ENCODE data around the gene FBLN2. TPM values are rescaled to one million over a fixed set of nuclear protein-coding genes. Genes with fewer than 3 reads are reported as not detected.

Gene FBLN2
- polyA plus RNA-seq, 2 of the 4 experiments (the other 2 are of a cell fraction) = 1.1 to 2.7 TPM

GRCh38 chr3:13506680-13507079, 42.2 kb upstream of the FBLN2 start:
- H3K27ac ChIP-seq = 0 out of 6 replicates have a peak overlapping the region, but pooled peaks of 1 of the 2 experiments have one; percentile 17
- TF ChIP-seq FOSB (CRISPR knock-in tag; IDR thresholded peaks at IDR 0.05) (no peak), CTCF (IDR thresholded peaks at IDR 0.05) (no peak), RAD21 (conservative IDR thresholded peaks at IDR 0.05 in 1 of 2, IDR thresholded peaks at IDR 0.05 in 1 of 2) (no peak), CBX8 (IDR thresholded peaks at IDR 0.05) (no peak), RFX5 (IDR thresholded peaks at IDR 0.05) (no peak), FOSL2 (IDR thresholded peaks at IDR 0.05) (no peak), FOSL2 (CRISPR knock-in tag; IDR thresholded peaks at IDR 0.05) (no peak), MAZ (IDR thresholded peaks at IDR 0.05; ENCODE audit: borderline replicate concordance, low read depth, low read length) (no peak), ZFP36 (IDR thresholded peaks at IDR 0.05; ENCODE audit: borderline replicate concordance, partially characterized antibody) (no peak), HOXA7 (CRISPR knock-in tag; IDR thresholded peaks at IDR 0.05) (no peak), HEYL (CRISPR knock-in tag; IDR thresholded peaks at IDR 0.05) (no peak), NFE2L2 (conservative IDR thresholded peaks at IDR 0.05; ENCODE audit: low read length) (no peak)
- ATAC-seq = no peak
- no peak for FAIRE-seq
- ChIA-PET POLR2A (no interaction called here), CTCF (interaction anchor here (1.0 to 14.0 kb wide), 3 partner anchors 11 to 143 kb away, joined by 4 to 98 read pairs (median 80); no protein-coding TSS in a partner anchor)
- no peak for DNase-seq (ENCODE audit: low read depth in 1 of 2, low spot score in 1 of 2)
- 42% methylated on average over 4 of the region's 4 CpGs for WGBS (ENCODE audit: missing lambda C conversion rate)
- no peaks in the 10 kb centered on the region for H3K9me3 ChIP-seq
- H3K4me3 ChIP-seq = no peak overlapping the region
- no peak overlapping the region for H3K4me2 ChIP-seq
- H3K4me1 ChIP-seq = peaks cover 6% of the 10 kb centered on the region; the same call in 1 of the 3 replicates

DNA sequence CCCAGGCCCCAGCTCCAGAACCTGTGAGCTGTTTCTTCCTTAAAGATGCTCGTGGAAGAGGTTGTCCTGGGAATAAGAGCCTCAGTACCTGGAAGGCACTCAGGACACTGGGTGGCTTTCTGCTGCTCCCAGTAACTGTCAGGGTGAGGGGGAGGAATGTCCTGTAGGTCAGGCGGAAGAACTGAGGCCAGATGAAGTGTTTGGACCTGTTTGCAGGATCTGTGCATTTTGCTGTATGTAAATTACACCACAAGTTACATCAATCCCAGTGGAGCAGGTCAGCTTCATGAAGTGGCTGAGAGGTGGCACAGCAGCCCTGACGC, 41.7 kb upstream of the FBLN2 start:
- POLR2A ChIA-PET = no interaction called here
- peaks cover 6% of the 10 kb centered on the region; the same call in 1 of the 3 replicates for H3K4me1 ChIP-seq
- no peaks in the 10 kb centered on the region for H3K9me3 ChIP-seq
- FAIRE-seq (no peak), DNase-seq (ENCODE audit: low read depth in 1 of 2, low spot score in 1 of 2) (no peak), ATAC-seq (no peak; a peak in 1 of 6 replicates)
- CTCF ChIA-PET = interaction anchor here (1.0 to 14.0 kb wide), 5 partner anchors 8 to 143 kb away, joined by 3 to 98 read pairs (median 4); no protein-coding TSS in a partner anchor
- no peak overlapping the region for H3K27ac ChIP-seq
- no peak for TF ChIP-seq MAZ (IDR thresholded peaks at IDR 0.05; ENCODE audit: borderline replicate concordance, low read depth, low read length)
- TF ChIP-seq, protein P1, sequence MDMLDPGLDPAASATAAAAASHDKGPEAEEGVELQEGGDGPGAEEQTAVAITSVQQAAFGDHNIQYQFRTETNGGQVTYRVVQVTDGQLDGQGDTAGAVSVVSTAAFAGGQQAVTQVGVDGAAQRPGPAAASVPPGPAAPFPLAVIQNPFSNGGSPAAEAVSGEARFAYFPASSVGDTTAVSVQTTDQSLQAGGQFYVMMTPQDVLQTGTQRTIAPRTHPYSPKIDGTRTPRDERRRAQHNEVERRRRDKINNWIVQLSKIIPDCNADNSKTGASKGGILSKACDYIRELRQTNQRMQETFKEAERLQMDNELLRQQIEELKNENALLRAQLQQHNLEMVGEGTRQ (IDR thresholded peaks at IDR 0.05) = no peak
- TF ChIP-seq SMC3 (IDR thresholded peaks at IDR 0.05) = no peak
- no peak for TF ChIP-seq EHMT2 (IDR thresholded peaks at IDR 0.05; ENCODE audit: low read depth)
- TF ChIP-seq RFX5 (IDR thresholded peaks at IDR 0.05) = no peak
- no peak for TF ChIP-seq HOXB13 (CRISPR knock-in tag; IDR thresholded peaks at IDR 0.05; ENCODE audit: low read depth)
- no peak for TF ChIP-seq PHF8 (IDR thresholded peaks at IDR 0.05; ENCODE audit: borderline replicate concordance, low read depth)
- no peak for TF ChIP-seq FOSL2 (IDR thresholded peaks at IDR 0.05)
- no peak for TF ChIP-seq FOSL2 (CRISPR knock-in tag; IDR thresholded peaks at IDR 0.05)
- TF ChIP-seq, protein P2, sequence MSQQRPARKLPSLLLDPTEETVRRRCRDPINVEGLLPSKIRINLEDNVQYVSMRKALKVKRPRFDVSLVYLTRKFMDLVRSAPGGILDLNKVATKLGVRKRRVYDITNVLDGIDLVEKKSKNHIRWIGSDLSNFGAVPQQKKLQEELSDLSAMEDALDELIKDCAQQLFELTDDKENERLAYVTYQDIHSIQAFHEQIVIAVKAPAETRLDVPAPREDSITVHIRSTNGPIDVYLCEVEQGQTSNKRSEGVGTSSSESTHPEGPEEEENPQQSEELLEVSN (IDR thresholded peaks at IDR 0.05; ENCODE audit: borderline replicate concordance, low read depth) = no peak
- TF ChIP-seq GATA3 (IDR thresholded peaks at IDR 0.05; ENCODE audit: borderline replicate concordance) = no peak
- no peak for TF ChIP-seq RNF2 (IDR thresholded peaks at IDR 0.05; ENCODE audit: borderline replicate concordance, low read depth)
- no peak for TF ChIP-seq CTCF (IDR thresholded peaks at IDR 0.05)
- TF ChIP-seq NPAS2 (CRISPR knock-in tag; IDR thresholded peaks at IDR 0.05; ENCODE audit: borderline replicate concordance) = no peak
- no peak overlapping the region for H3K4me2 ChIP-seq
- WGBS (ENCODE audit: missing lambda C conversion rate) = 79% methylated on average over 3 of the region's 3 CpGs
- no peak overlapping the region for H3K4me3 ChIP-seq

Data from A549 (cell line).